SK-MEL-5 (cell line): ENCODE data around the gene YY1AP1. TPM values are rescaled to one million over a fixed set of nuclear protein-coding genes. Genes with fewer than 3 reads are reported as not detected.

ENCODE experiments used
- DNase-seq: peaks from one replicate; pipeline ENCODE4 v3.0.0-alpha.2; 2016; ENCODE audit warnings: low read depth, low spot score
- in situ Hi-C: cut with HindIII; loops from 2 replicates; pipeline ENCODE4 v1.10.0; 2016; ENCODE audit warnings: low sequenced_read_pairs, high pct_unique_total_duplicates, low pct_unique_long_range_greater_than_20kb
- total RNA-seq: library from RNA; depleted of rRNA; stranded (reverse); fragments of >200 nt; shearing (Covaris generic); gene quantifications from 2 replicates; pipeline ENCODE4 v1.2.3, GENCODE V29; 2014; rRNA removed

Gene YY1AP1
- total RNA-seq, 1 experiment from 2014 or later = 26.2 TPM

DNA sequence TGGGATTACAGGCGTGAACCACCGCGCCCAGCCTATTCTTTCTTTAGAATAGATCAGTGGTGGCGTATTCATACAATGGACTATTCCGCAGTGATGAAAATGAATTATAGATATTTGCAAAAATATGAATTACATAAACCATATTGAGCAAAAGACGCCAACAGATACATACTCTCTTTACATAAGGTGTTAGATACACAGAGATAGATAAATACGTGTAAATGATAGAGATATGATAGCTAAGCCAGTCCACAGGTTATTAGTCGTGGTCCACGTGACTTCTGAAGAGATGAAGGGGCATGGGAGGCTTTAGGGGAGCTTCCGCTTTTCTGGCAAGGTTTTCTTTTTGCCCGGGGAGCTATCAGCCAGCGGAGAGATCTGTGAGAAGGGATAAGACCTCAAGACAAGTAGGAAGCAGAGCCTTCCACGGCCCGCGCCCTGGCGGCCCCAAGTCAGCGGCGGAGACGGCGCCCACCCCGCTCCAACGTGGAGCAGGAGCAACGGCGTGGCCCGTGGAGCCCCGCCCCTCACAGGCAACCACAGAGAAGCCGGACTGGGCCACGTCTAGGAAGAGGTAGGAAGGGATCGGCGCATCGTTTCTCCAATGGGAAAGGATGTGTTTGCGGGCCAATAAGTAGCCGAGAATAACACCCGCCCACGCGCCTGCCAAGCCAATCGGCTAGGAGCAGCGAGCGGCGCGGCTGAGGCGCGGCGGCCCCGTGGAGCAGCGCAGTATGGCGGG, 78.9 kb downstream of the YY1AP1 start, which contains the start of gene MSTO1:
Gene MSTO1, plus strand, starts transcription at position 704 of the 742 bp plus-strand sequence. Its CDS starts 31 bp downstream, at position 735.
- DNase-seq = peak; percentile 98
- in situ Hi-C loops = no loop called here

Other genes with a start within 250 kb of the YY1AP1 start
- 21.2 and 24.4 TPM in 2 replicates for gene ASH1L, start 126.0 kb downstream of the YY1AP1 start, total RNA-seq
- 31.6 and 34.0 TPM in 2 replicates for gene MSTO1, start 78.6 kb downstream of the YY1AP1 start, total RNA-seq
- 71.9 and 75.6 TPM in 2 replicates for gene DAP3, start 317 bp upstream of the YY1AP1 start, total RNA-seq
- 15.9 and 16.7 TPM in 2 replicates for gene GON4L, start 168.4 kb upstream of the YY1AP1 start, total RNA-seq
- gene SYT11, start 170.8 kb upstream of the YY1AP1 start, total RNA-seq = 1.9 and 2.2 TPM in 2 replicates
- gene RIT1, start 222.6 kb upstream of the YY1AP1 start, total RNA-seq = 18.2 and 21.6 TPM in 2 replicates
- 28.1 and 32.1 TPM in 2 replicates for gene KHDC4, start 245.6 kb upstream of the YY1AP1 start, total RNA-seq